GM20000 (cell line): ENCODE measurements around the gene NSD1.
"Not testable (repeated sequence)": the region's sequence is repeated elsewhere in the genome, so short reads cannot be mapped to it uniquely, and the experiment has no call there.

Experiments
- DNase-seq: peaks from one replicate; pipeline ENCODE4 v3.0.0; 2012; ENCODE audit warnings: low spot score
- TF ChIP-seq, protein P1 (sequence below): IDR thresholded peaks from 2 replicates; pipeline ENCODE4 v1.5.1; 2012; ENCODE audit warnings: mild to moderate bottlenecking, control low read depth; ENCODE audit errors: extremely low read depth, missing control alignments

Gene NSD1

DNA sequence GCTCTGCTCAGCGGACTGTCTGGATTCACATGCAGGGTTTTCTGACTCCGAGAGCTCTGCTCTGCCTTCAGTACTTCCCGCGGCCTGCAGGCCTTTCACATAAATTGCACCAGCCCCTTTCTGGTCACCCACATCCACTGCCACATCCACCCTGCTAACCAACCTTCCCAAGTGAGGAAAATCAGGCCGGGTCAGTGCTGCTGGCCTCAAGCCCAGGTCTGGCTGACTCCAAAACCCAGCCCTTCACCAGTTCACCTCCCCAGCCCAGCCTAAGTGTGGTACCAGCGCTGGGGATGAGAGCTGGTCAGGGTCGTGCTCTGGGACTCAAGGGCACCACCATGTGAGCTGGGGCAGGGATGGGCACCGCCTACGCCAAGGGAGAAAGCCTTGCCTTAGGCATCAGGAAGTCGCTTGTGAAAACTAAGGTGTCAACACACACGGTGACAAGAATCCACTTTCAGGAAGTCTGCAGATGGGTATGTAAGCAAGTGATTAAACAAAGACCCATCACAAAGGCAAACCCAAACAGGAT, 205.6 kb downstream of the NSD1 start:
- no peak for DNase-seq
- TF ChIP-seq, protein P1, sequence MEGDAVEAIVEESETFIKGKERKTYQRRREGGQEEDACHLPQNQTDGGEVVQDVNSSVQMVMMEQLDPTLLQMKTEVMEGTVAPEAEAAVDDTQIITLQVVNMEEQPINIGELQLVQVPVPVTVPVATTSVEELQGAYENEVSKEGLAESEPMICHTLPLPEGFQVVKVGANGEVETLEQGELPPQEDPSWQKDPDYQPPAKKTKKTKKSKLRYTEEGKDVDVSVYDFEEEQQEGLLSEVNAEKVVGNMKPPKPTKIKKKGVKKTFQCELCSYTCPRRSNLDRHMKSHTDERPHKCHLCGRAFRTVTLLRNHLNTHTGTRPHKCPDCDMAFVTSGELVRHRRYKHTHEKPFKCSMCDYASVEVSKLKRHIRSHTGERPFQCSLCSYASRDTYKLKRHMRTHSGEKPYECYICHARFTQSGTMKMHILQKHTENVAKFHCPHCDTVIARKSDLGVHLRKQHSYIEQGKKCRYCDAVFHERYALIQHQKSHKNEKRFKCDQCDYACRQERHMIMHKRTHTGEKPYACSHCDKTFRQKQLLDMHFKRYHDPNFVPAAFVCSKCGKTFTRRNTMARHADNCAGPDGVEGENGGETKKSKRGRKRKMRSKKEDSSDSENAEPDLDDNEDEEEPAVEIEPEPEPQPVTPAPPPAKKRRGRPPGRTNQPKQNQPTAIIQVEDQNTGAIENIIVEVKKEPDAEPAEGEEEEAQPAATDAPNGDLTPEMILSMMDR, result no peak

DNA sequence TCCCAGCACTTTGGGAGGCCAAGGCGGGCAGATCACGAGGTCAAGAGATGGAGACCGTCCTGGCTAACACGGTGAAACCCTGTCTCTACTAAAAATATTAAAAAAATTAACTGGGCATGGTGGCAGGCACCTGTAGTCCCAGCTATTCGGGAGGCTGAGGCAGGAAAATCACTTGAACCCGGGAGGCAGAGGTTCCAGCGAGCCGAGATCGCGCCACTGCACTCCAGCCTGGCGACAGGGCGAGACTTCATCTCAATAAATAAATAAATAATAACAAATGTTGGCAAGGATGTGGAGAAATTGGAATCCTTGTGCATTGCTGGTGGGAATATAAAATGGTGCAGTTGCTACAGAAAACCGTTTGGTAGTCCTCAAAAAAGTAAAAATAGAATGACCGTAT, 209.4 kb downstream of the NSD1 start:
- DNase-seq, result not testable (repeated sequence)

DNA sequence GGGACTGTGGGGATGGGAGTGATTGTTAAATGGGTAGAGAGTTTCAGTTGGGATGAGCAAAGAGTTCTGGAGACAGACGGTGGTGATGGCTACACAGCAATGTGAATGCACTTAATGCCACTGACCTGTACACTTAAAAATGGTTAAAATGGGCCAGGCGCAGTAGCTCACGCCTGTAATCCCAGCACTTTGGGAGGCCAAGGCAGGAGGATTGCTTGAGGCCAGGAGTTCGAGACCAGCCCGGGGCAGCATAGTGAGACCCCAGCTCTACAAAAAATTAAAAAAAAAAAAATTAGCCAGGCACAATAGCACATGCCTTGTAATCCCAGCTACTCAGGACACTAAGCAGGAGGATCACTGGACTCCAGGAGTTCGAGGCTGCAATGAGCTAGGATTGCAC, 210.2 kb downstream of the NSD1 start:
- TF ChIP-seq, protein P1, result no peak
- DNase-seq, result no peak

DNA sequence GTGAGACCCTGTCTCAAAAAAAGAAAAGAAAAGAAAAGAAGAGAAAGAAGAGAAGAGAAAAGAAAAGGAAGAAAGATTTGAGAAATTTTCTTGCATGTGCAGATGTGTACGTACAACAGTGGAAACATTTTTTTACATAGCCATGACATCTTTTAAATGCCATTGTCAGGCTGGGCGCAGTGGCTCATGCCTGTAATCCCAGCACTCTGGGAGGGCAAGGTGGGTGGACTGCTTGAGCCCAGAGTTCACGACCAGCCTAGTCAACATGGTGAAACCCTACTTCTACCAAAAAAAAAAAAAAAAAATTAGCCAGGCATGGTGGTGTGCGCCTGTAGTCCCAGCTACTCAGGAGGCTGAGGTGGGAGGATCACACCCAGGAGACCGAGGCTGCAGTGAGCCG, 211.3 kb downstream of the NSD1 start:
- TF ChIP-seq, protein P1, result no peak
- no peak for DNase-seq

DNA sequence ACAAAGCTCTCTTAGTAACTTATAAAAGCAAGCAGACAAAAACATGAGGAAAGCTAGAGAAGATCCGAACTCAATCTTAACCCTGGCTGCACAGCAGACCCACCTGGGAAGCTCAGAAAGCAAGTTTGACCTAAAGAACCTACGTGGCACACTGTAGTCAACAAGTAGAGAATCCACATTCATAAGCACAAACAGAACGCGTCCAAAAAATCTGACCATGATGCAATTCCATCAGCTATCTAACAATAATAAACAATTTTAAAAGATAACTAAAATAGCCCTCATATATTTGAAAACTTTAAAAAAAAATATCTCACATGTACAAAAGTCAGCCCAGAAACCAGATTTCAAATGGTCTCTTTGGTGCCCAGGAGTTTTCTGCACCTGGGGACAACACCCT, 213.2 kb downstream of the NSD1 start:
- DNase-seq, result no peak
- TF ChIP-seq, protein P1, result no peak

DNA sequence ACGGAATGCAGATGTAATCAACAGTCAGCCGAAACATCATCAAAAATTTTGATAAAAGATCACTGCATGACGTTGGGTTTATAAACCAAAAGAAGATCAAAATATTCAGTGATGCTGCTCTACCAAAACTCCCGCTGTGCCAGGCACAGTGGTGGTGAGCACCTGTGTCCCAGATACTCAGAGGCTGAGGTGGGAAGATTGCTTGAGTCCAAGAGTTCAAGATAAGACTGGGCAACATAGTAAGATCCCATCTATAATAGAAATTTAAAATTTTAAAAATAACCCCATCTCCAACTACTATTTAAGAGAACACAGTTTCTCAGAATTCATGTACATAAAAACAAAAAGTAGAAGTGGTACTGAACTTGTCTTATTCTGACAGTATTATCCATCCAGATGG, 214.1 kb downstream of the NSD1 start:
- TF ChIP-seq, protein P1, result no peak
- DNase-seq, result no peak

DNA sequence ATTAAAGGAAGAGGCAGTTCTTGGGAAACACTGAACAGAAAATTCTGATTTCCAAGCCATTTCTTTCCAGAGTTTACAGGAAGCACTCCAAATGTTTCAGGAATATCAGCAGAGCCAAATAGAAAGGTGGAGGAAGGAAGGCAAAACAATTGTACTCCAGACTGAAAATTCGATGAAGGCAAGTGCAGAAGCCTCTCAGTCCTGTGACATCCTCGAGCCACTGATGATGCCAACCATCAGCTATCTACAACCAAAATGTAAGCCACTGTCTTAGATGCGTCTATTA, 215.7 kb downstream of the NSD1 start:
- no peak for DNase-seq
- TF ChIP-seq, protein P1, result no peak

DNA sequence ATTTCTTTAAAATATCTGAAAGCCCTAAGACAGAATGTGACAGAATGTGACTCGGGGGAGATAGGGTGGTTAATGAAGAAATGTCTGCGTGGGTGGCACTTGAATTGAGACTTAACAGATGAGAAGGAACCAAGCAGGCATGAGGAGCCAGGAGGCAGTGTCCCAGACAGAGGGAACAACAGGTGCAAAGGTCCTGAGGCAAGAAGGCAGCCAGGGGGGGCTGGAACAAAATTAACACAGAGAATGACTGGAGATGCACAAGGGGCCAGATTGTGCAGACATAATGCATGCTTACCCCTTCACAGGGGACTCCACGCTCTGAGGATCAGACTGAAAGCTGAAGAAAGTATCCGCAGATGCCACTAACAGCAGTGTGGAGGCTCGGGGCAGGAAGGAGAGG, 216.2 kb downstream of the NSD1 start:
- TF ChIP-seq, protein P1, result no peak
- DNase-seq, result no peak
